SK-N-SH (cell line): ENCODE measurements around the gene RABGAP1L. TPM values are rescaled to one million over a fixed set of nuclear protein-coding genes. Genes with fewer than 3 reads are reported as not detected.

Source experiments
- CTCF ChIA-PET: fragments of 300-600, 350-600 bp; formaldehyde crosslinking; extraction: SDS; loops from one replicate; lab custom pipeline; 2021; lab: Yijun Ruan, JAX
- POLR2A ChIA-PET: fragments of 350-600 bp; sonication (Branson Sonifier 250); formaldehyde crosslinking; extraction: SDS; loops from one replicate; lab custom pipeline; 2020; ENCODE audit warnings: antibody characterized with exemption, inconsistent platforms; lab: Yijun Ruan, JAX
- DNase-seq: peaks from one replicate; pipeline ENCODE4 v3.0.0; 2012
- H2AFZ ChIP-seq: fragments of 200-600 bp; sonication (generic); 2 replicates; pipeline ENCODE4 v1.8.1; 2016; ENCODE audit warnings: antibody characterized with exemption, mild to moderate bottlenecking, low read depth
- H3F3A ChIP-seq: fragments of 200-600 bp; sonication (generic); replicated peaks from 2 replicates; pipeline ENCODE3; 2016; ENCODE audit warnings: antibody characterized with exemption, mild to moderate bottlenecking; ENCODE audit not compliant: insufficient read depth
- H3K27ac ChIP-seq, 2 experiments: fragments of 200-500 bp in 1 of 2; fragments of 200-600 bp in 1 of 2; sonication (Bioruptor generic) in 1 of 2; sonication (generic), shearing (Covaris generic) in 1 of 2; 2 replicates each; pipeline versions ENCODE4 v1.5.1 to v1.6.1; 2014 to 2016; ENCODE audit warnings: low read depth in 2 of 2, inconsistent platforms in 1 of 2, low read length in 1 of 2, mild to moderate bottlenecking in 1 of 2, mixed read lengths in 1 of 2
- H3K27me3 ChIP-seq: fragments of 200-600 bp; sonication (generic), shearing (Covaris generic); 2 replicates; pipeline ENCODE4 v1.6.1; 2016; ENCODE audit warnings: mixed run types; ENCODE audit not compliant: insufficient read depth
- H3K36me3 ChIP-seq, 2 experiments: fragments of 200-500 bp in 1 of 2; fragments of 200-600 bp in 1 of 2; sonication (Bioruptor generic) in 1 of 2; sonication (generic) in 1 of 2; replicated peaks in 1 of 2; 2 replicates each; pipeline versions ENCODE3 to v1.5.1; 2014 to 2016; ENCODE audit warnings: low read length in 1 of 2, mild to moderate bottlenecking in 1 of 2; ENCODE audit not compliant: insufficient read depth in 2 of 2, control insufficient read depth in 1 of 2
- H3K4me1 ChIP-seq, 2 experiments: fragments of 200-500 bp in 1 of 2; fragments of 200-600 bp in 1 of 2; sonication (Bioruptor generic) in 1 of 2; sonication (generic), shearing (Covaris generic) in 1 of 2; 2 replicates each; pipeline versions ENCODE4 v1.5.1 to v1.6.1; 2014 to 2016; ENCODE audit warnings: low read depth in 1 of 2, low read length in 1 of 2, mixed run types in 1 of 2; ENCODE audit not compliant: insufficient read depth in 2 of 2, control insufficient read depth in 1 of 2
- H3K4me2 ChIP-seq: fragments of 200-600 bp; sonication (generic), shearing (Covaris generic); 2 replicates; pipeline ENCODE4 v1.6.1; 2017; ENCODE audit warnings: mixed run types
- H3K4me3 ChIP-seq, 2 experiments: fragments of 200-500 bp in 1 of 2; fragments of 200-600 bp in 1 of 2; sonication (Bioruptor generic) in 1 of 2; sonication (generic), shearing (Covaris generic) in 1 of 2; 2 replicates each; pipeline versions ENCODE4 v1.5.1 to v1.8.1; 2014 to 2016; ENCODE audit warnings: low read depth in 2 of 2, inconsistent platforms in 1 of 2, low read length in 1 of 2, mild to moderate bottlenecking in 1 of 2, mixed read lengths in 1 of 2, moderate library complexity in 1 of 2
- H3K79me2 ChIP-seq: fragments of 200-600 bp; sonication (generic); 2 replicates; pipeline ENCODE4 v1.8.1; 2017; ENCODE audit warnings: mild to moderate bottlenecking; ENCODE audit not compliant: insufficient read depth
- H3K9ac ChIP-seq: fragments of 200-600 bp; sonication (generic); 2 replicates; pipeline ENCODE4 v1.6.1; 2017; ENCODE audit warnings: mixed run types
- H3K9me2 ChIP-seq: fragments of 200-600 bp; sonication (generic); 2 replicates; pipeline ENCODE4 v1.6.1; 2017; ENCODE audit warnings: mixed run types
- H3K9me3 ChIP-seq: fragments of 200-600 bp; sonication (generic); 2 replicates; pipeline ENCODE4 v1.6.1; 2017; ENCODE audit warnings: mixed run types, mild to moderate bottlenecking, moderate library complexity
- H4K20me1 ChIP-seq: fragments of 200-600 bp; sonication (generic); 2 replicates; pipeline ENCODE4 v1.6.1; 2017; ENCODE audit warnings: mild to moderate bottlenecking, mixed run types; ENCODE audit not compliant: insufficient read depth
- CHD2 ChIP-seq: fragments of 150-350 bp; IDR thresholded peaks from 2 replicates; pipeline ENCODE4 v1.6.1; 2018; ENCODE audit warnings: low read length; ENCODE audit not compliant: partially characterized antibody
- ELF1 ChIP-seq: IDR thresholded peaks from 2 replicates; pipeline ENCODE4 v1.4.0; 2012
- FOSL2 ChIP-seq: IDR thresholded peaks from 2 replicates; pipeline ENCODE4 v1.4.0; 2012; ENCODE audit warnings: low read depth, mild to moderate bottlenecking, moderate library complexity, borderline replicate concordance
- GATA2 ChIP-seq: sonication (generic); formaldehyde crosslinking; IDR thresholded peaks from 2 replicates; pipeline ENCODE4 v1.5.0; 2020; ENCODE audit warnings: mild to moderate bottlenecking, missing genetic modification reagents
- MXI1 ChIP-seq: IDR thresholded peaks from 2 replicates; pipeline ENCODE4 v1.6.1; 2012; ENCODE audit warnings: mild to moderate bottlenecking, low read depth, low read length, improper control_type of control experiment
- NFIC ChIP-seq: IDR thresholded peaks from 2 replicates; pipeline ENCODE4 v1.4.0; 2012; ENCODE audit warnings: borderline replicate concordance
- NRF1 ChIP-seq: IDR thresholded peaks from 2 replicates; pipeline ENCODE4 v1.6.1; 2012; ENCODE audit warnings: low read depth, mild to moderate bottlenecking, low read length
- RAD21 ChIP-seq: IDR thresholded peaks from 2 replicates; pipeline ENCODE4 v1.6.1; 2012; ENCODE audit warnings: mild to moderate bottlenecking, low read length
- RCOR1 ChIP-seq: fragments of 150-350 bp; IDR thresholded peaks from 2 replicates; pipeline ENCODE4 v1.6.1; 2017; ENCODE audit warnings: antibody characterized with exemption, low read length
- SMC3 ChIP-seq: IDR thresholded peaks from 2 replicates; pipeline ENCODE4 v1.6.1; 2012; ENCODE audit warnings: low read depth, low read length, improper control_type of control experiment
- TAF1 ChIP-seq: IDR thresholded peaks from 2 replicates; pipeline ENCODE4 v1.6.1; 2012; ENCODE audit warnings: low read depth, mild to moderate bottlenecking, low read length, moderate library complexity, borderline replicate concordance
- YY1 ChIP-seq: IDR thresholded peaks from 2 replicates; pipeline ENCODE4 v1.4.0; 2012; ENCODE audit warnings: low read depth, mild to moderate bottlenecking
- WGBS: methylation state at CpG from one replicate; pipeline ENCODE4 v1.1.6; 2017; ENCODE audit warnings: low lambda C conversion rate; 5-methylcytosine and 5-hydroxymethylcytosine counted together
- polyA plus RNA-seq, 3 experiments: library from polyadenylated mRNA; depleted of rRNA; stranded (reverse); fragments of >200 nt; gene quantifications; 2 replicates each; pipeline ENCODE4 v1.2.3, GENCODE V29; 2012
- TF ChIP-seq, protein P1 (sequence below): fragments of 150-350 bp; IDR thresholded peaks from 2 replicates; pipeline ENCODE4 v1.6.1; 2017; ENCODE audit warnings: antibody characterized with exemption, low read length, low read depth, borderline replicate concordance
- TF ChIP-seq, protein P2 (sequence below): fragments of 200-600 bp; sonication (generic); IDR thresholded peaks from 2 replicates; pipeline ENCODE4 v1.6.1; 2017; ENCODE audit warnings: antibody characterized with exemption, mild to moderate bottlenecking, moderate library complexity
- TF ChIP-seq, protein P3 (sequence below): IDR thresholded peaks from 2 replicates; pipeline ENCODE4 v1.4.0; 2012; ENCODE audit warnings: low read depth, borderline replicate concordance
- TF ChIP-seq, protein P4 (sequence below): IDR thresholded peaks from 2 replicates; pipeline ENCODE4 v1.4.0; 2012; ENCODE audit warnings: low read depth
- TF ChIP-seq, protein P5 (sequence below): IDR thresholded peaks from 2 replicates; pipeline ENCODE4 v1.4.0; 2012; ENCODE audit warnings: low read depth, borderline replicate concordance

The RABGAP1L gene
- polyA plus RNA-seq, 1 of the 3 experiments (the other 2 are of a cell fraction): 7.2 TPM

DNA sequence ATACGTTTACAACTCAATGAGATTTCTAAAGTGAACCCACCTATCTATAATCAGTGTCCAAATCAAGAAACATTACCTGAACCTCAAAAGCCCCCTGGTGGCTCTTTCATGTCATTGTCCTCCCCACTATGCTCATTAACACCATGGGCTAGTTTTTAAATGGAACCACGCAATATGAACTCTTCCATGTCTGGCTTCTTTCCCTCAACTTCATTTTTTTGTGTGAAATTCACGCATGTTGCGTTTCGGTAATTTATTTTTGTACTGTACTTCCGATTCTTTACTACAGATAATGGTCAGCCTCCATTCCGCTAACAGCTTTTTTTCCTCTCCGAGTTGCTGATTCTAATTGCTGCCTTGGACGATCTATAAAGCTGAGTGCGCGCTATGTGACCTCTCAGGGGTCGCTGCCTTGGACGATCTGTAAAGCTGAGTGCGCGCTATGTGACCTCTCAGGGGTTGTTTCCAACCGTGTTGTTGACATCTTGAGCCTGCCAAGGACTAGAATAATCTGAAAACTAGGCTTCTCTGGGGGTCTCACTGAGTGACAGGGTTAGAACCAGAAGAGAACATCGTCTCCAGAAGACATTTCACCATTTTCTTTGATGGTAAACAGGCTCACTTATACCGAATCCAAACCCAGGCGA, 839.4 kb downstream of the RABGAP1L start:
- Histone ChIP-seq H3F3A (peaks cover 4% of the 10 kb centered on the region), H3K27me3 (no peaks in the 10 kb centered on the region), H3K36me3 (peaks cover 0 to 8% of the 10 kb centered on the region in 2 experiments), H3K9me2 (no peaks in the 10 kb centered on the region), H2AFZ (peak overlapping the region; percentile 85), H3K4me1 (peaks cover 0 to 9% of the 10 kb centered on the region in 2 experiments; a peak in 3 of 4 replicates), H4K20me1 (no peaks in the 10 kb centered on the region), H3K79me2 (peaks cover 37% of the 10 kb centered on the region), H3K4me3 (peak overlapping the region; percentile 91 to 100), H3K4me2 (peak overlapping the region; percentile 79), H3K9ac (peak overlapping the region; percentile 92), H3K9me3 (no peaks in the 10 kb centered on the region), H3K27ac (peak overlapping the region; percentile 98 to 100)
- TF ChIP-seq SMC3 (peak; percentile 63; the same call in 1 of the 2 replicates), NRF1 (no peak), RAD21 (peak; percentile 68), GATA2 (peak; percentile 54)
- TF ChIP-seq, protein P1, sequence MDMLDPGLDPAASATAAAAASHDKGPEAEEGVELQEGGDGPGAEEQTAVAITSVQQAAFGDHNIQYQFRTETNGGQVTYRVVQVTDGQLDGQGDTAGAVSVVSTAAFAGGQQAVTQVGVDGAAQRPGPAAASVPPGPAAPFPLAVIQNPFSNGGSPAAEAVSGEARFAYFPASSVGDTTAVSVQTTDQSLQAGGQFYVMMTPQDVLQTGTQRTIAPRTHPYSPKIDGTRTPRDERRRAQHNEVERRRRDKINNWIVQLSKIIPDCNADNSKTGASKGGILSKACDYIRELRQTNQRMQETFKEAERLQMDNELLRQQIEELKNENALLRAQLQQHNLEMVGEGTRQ: no peak
- TF ChIP-seq, protein P2, sequence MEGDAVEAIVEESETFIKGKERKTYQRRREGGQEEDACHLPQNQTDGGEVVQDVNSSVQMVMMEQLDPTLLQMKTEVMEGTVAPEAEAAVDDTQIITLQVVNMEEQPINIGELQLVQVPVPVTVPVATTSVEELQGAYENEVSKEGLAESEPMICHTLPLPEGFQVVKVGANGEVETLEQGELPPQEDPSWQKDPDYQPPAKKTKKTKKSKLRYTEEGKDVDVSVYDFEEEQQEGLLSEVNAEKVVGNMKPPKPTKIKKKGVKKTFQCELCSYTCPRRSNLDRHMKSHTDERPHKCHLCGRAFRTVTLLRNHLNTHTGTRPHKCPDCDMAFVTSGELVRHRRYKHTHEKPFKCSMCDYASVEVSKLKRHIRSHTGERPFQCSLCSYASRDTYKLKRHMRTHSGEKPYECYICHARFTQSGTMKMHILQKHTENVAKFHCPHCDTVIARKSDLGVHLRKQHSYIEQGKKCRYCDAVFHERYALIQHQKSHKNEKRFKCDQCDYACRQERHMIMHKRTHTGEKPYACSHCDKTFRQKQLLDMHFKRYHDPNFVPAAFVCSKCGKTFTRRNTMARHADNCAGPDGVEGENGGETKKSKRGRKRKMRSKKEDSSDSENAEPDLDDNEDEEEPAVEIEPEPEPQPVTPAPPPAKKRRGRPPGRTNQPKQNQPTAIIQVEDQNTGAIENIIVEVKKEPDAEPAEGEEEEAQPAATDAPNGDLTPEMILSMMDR: peak; percentile 86
- DNase-seq: peak; percentile 48
- POLR2A ChIA-PET: interaction anchor here (1.0 to 2.8 kb wide), 8 partner anchors 9 to 1522 kb away, joined by 3 to 54 read pairs (median 6); partner anchors contain the start of gene MRPS14
- WGBS: 58% methylated on average over 19 of the region's 19 CpGs
- CTCF ChIA-PET: interaction anchor here (0.6 to 2.8 kb wide), 23 partner anchors 9 to 826 kb away, joined by 3 to 11 read pairs (median 4); no protein-coding TSS in a partner anchor

DNA sequence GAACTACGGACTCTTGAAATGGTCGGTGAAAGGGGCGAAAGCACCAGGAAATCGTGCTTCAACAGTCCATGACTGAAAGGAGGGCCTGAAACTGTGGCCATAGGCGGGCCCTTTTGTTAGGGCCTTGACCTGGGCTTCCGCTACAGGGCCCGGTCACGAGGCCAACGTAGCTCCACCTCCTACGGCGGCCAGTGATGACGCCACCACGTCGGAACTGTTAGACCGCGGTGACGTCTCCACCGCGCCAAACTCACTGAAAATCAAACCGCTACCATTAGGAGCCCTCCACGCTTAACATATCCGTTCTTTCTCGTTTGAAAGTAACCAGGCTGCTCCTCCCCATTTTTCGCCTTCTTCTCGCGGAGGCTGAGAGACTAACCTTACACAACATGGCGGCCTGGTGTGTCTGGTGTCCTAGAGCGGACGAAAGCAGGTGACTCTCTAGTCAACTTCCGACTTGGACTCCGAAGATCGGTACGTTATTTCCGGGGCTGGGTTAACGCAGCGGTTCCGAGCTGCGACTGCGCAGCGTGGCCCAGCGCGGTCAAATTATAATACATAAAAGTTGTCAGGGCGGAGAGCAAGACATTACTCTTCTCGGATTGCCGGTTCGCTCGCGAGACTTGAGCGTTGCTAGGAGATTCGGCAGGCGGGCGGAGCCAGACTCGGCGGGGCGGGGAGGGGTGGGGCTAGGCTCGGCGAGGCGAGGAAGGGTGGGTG, 840.1 kb downstream of the RABGAP1L start:
- H3K27ac ChIP-seq: peak overlapping the region; percentile 98 to 100
- DNase-seq: peak; percentile 95
- CTCF ChIA-PET: interaction anchor here (0.6 to 2.8 kb wide), 21 partner anchors 10 to 827 kb away, joined by 3 to 11 read pairs (median 4); no protein-coding TSS in a partner anchor
- peaks cover 44% of the 10 kb centered on the region for H3K79me2 ChIP-seq
- POLR2A ChIA-PET: interaction anchor here (0.6 to 2.8 kb wide), 15 partner anchors 10 to 1523 kb away, joined by 3 to 54 read pairs (median 3); partner anchors contain the start of gene MRPS14
- peak overlapping the region; percentile 92 for H3K9ac ChIP-seq
- H3K9me2 ChIP-seq: no peaks in the 10 kb centered on the region
- H4K20me1 ChIP-seq: peaks cover 7% of the 10 kb centered on the region; the same call in 1 of the 2 replicates
- no peaks in the 10 kb centered on the region for H3K27me3 ChIP-seq
- peak overlapping the region; percentile 85 for H2AFZ ChIP-seq
- peaks cover 4% of the 10 kb centered on the region for H3F3A ChIP-seq
- peak overlapping the region; percentile 79 for H3K4me2 ChIP-seq
- peaks cover 0 to 9% of the 10 kb centered on the region in 2 experiments; a peak in 3 of 4 replicates for H3K4me1 ChIP-seq
- H3K9me3 ChIP-seq: no peaks in the 10 kb centered on the region
- H3K36me3 ChIP-seq: peaks cover 0 to 4% of the 10 kb centered on the region in 2 experiments
- 1% methylated on average over 50 of the region's 58 CpGs for WGBS
- peak overlapping the region; percentile 91 to 100 for H3K4me3 ChIP-seq
- TF ChIP-seq NFIC (no peak), ELF1 (peak; percentile 92), NRF1 (peak; percentile 98), CHD2 (peak; percentile 99), MXI1 (peak; percentile 61; the same call in 1 of the 2 replicates), RCOR1 (peak; percentile 20), FOSL2 (peak; percentile 5; the same call in 1 of the 2 replicates), YY1 (peak; percentile 96), TAF1 (peak; percentile 82)
- TF ChIP-seq, protein P3, sequence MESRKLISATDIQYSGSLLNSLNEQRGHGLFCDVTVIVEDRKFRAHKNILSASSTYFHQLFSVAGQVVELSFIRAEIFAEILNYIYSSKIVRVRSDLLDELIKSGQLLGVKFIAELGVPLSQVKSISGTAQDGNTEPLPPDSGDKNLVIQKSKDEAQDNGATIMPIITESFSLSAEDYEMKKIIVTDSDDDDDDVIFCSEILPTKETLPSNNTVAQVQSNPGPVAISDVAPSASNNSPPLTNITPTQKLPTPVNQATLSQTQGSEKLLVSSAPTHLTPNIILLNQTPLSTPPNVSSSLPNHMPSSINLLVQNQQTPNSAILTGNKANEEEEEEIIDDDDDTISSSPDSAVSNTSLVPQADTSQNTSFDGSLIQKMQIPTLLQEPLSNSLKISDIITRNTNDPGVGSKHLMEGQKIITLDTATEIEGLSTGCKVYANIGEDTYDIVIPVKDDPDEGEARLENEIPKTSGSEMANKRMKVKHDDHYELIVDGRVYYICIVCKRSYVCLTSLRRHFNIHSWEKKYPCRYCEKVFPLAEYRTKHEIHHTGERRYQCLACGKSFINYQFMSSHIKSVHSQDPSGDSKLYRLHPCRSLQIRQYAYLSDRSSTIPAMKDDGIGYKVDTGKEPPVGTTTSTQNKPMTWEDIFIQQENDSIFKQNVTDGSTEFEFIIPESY: peak; percentile 94
- TF ChIP-seq, protein P1: peak; percentile 71
- TF ChIP-seq, protein P4, sequence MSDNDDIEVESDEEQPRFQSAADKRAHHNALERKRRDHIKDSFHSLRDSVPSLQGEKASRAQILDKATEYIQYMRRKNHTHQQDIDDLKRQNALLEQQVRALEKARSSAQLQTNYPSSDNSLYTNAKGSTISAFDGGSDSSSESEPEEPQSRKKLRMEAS: peak; percentile 91
- TF ChIP-seq, protein P5, sequence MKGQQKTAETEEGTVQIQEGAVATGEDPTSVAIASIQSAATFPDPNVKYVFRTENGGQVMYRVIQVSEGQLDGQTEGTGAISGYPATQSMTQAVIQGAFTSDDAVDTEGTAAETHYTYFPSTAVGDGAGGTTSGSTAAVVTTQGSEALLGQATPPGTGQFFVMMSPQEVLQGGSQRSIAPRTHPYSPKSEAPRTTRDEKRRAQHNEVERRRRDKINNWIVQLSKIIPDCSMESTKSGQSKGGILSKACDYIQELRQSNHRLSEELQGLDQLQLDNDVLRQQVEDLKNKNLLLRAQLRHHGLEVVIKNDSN: peak; percentile 93
